GM18502 (cell line): ENCODE results near the gene ARHGAP6.
A peak's percentile ranks its signal among the peaks of the same experiment; 100 is the strongest.
"Not testable (repeated sequence)": the region's sequence is repeated elsewhere in the genome, so short reads cannot be mapped to it uniquely, and the experiment has no call there.

Experiments used
- ATAC-seq: cut with Tn5 transposase; IDR thresholded peaks from one replicate; pipeline ENCODE4 v1.9.1; 2021; ENCODE audit warnings: mild to moderate bottlenecking; ENCODE audit not compliant: unreplicated experiment, poor library complexity

ARHGAP6 gene

GRCh38 chrX:11272290-11272689 is 393.4 kb downstream of the ARHGAP6 start:
- ATAC-seq = no peak

- ATAC-seq = no peak
Observed at GRCh38 chrX:11269996-11270395, 395.7 kb downstream of the ARHGAP6 start.

DNA sequence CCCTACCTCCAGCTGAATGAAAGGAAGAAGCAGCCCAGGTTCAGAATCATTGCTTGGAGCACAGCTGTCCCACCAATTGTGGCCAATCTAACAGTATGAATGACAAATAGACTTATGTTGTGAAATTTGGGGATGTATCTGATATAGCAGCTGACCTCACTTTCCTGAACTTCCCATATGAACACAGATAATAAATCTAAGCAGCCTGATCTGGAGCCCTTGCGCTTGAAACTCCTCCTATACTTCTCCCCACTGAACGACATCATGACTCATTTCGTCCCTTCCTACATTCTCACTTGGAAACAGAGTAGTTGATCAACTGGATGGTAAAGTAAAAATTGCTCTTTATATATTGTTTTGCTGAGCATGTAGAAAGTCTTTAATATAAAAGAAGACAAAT is 396.7 kb downstream of the ARHGAP6 start:
- ATAC-seq = no peak

GRCh38 chrX:11267425-11267824 is 398.3 kb downstream of the ARHGAP6 start:
- ATAC-seq = no peak

GRCh38 chrX:11266573-11267003 is 399.1 kb downstream of the ARHGAP6 start:
- no peak for ATAC-seq

- no peak for ATAC-seq
Observed at GRCh38 chrX:11265352-11265751, 400.4 kb downstream of the ARHGAP6 start.

- ATAC-seq = no peak
Observed at GRCh38 chrX:11264925-11265324, 400.8 kb downstream of the ARHGAP6 start.

- no peak for ATAC-seq
Observed at GRCh38 chrX:11261260-11261659, 404.5 kb downstream of the ARHGAP6 start.

GRCh38 chrX:11259437-11259836 is 406.3 kb downstream of the ARHGAP6 start:
- no peak for ATAC-seq

GRCh38 chrX:11257711-11258110 is 408.0 kb downstream of the ARHGAP6 start:
- ATAC-seq = no peak

DNA sequence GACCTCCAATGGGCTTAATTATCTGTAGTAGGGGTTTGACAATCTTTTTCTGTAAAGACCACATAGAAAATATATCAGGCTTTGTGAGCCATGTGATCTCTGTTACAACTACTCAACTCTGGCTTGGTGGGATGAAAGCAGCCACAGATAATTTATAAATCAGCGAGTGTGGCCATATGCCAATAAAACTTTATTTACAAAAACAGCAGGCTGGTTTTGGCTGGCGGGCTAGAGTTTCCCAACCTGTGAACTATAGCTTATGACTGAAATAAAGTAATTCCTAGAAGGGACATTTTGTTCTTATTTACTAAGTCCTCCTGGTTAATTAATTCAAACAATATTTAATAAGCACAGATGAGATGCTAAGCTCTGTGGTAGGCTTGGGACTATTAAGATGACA is 408.4 kb downstream of the ARHGAP6 start:
- ATAC-seq = no peak

DNA sequence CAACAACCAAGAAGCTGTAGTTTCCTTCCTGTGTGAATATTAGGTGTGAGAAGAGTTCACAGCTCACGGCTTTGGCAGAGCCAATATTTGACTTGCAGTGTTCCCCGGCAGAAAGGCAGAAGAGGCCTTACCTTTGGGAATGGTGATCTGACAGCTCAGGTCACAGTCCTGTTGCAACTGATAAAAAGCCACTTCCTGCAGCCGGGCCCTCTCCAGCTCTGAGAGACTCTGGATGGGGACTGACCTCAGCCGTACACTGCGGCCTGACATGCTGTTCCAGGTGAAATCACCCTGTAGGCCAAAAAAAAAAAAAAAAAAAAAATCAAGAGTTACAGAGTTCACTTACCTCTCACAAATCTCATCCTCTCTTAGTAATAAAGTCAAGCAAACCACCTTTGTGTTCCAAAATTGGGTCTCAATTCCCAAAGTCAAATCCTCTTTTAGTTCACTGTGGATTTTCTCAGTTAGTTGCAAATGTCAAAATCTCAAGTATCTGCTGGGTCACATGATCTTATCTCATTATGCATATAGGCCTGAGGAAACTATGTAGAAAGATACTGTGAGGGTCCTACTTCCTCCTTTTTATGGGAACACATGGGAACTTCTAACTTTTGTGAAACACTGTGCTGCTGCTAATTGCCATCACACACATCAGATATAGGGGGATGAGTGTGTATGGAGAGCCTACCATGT is 411.2 kb downstream of the ARHGAP6 start:
- ATAC-seq = no peak

DNA sequence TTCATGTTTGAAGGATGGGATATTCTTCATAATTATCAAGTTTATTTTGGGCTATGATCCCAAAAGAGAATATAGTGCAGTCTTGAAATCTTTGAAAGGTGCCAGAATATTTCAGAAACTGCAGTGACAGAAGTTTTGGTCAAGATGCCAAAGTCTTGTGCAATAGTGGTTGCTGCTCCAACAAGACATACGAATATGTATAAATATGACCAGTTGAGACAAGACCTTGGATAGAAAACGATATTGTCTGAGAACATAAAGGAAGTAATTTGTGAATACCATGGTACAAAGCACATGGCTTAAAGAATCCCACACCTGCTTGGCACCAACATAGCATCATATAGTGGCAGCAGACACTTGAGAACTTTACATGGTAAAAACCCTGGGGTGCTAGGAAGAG is 421.1 kb downstream of the ARHGAP6 start:
- ATAC-seq = no peak

GRCh38 chrX:11242704-11243103 is 423.0 kb downstream of the ARHGAP6 start:
- no peak for ATAC-seq

DNA sequence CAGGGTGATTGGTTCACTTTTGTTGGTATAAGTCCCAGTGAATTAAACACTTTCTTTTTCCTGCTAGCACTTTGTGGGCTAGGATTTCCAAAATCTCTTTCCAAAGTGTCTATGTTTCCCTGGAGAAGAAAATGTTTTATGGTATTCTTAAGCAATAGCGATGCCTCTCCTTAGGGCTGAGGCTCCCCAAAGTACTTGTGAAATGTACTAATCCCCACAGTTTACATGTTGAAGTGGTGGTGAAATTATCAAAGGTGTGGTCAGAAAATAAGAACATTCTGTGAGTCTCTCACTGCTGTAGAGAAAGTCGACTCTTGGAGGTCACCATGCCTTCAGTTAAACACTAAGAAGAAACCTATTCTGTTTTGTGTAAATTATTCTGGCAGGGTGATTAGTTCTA is 424.0 kb downstream of the ARHGAP6 start:
- no peak for ATAC-seq

- peak; percentile 91 for ATAC-seq
Observed at GRCh38 chrX:11239230-11239629, 426.5 kb downstream of the ARHGAP6 start.

GRCh38 chrX:11235377-11235776 is 430.3 kb downstream of the ARHGAP6 start:
- not testable (repeated sequence) for ATAC-seq

DNA sequence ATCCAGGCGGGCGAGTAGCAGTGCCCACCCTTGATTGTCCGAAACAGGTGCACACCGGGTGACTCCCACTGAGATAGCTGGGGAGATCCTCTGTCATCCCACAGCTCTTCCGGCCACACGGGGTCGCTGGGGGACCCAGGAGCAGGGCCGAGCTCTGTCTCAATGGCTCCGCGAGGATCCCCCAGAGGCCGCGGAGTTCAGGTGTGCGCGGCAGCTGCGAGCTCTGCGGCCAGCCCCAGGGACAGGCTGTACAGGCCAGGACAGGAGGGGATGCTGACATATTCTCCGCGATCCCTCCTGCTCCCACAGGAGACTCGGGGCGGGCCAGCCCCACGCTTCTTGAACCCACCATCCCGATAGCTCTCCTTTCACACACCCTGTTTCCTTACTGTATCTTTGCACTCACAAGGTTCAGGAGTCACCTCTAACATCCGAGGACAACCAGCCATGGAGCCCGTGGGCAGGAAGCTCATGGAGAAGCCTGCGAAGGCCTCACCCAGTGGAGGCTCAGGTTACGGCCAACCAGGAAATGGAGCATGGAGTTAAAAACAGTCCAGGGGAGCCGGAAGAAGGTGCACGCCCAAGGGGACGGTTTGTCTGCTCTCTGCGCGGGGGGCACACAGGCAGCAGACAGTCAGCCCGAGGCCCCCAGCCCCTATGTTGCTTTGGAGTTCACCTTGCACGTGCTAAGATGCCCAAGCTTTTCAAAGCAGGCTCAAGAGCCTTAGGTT is 450.4 kb downstream of the ARHGAP6 start:
- ATAC-seq = no peak

GRCh38 chrX:11214346-11215190 is 451.2 kb downstream of the ARHGAP6 start:
- ATAC-seq = no peak

- ATAC-seq = no peak
Observed at GRCh38 chrX:11212741-11213140, 453.0 kb downstream of the ARHGAP6 start.

DNA sequence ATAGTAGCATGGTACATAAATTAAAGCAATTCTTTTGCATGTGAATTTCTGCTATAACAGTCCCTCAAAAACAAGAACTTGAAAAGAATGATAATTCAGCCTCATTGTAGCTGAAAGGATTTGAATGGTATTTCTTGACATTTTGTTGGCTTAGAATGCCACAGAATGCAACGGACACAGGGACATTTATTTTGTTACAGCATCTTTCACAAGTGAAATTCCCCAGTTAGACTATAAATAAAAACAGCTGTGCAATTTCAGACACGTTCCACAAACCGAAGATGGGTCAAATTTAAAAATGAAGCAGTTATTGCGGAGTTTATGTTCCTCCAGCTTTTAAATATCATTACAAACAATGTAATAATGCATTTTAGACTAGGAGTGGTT is 455.3 kb downstream of the ARHGAP6 start:
- ATAC-seq = no peak
